HL-60 (cell line): ENCODE results near the gene CEACAM4.

Experiments used
- DNase-seq, 2 experiments: peaks; one replicate each; pipeline ENCODE4 v3.0.0-alpha.2; 2010 to 2020; ENCODE audit warnings: low read depth in 1 of 2, low spot score in 1 of 2
- H3K27ac ChIP-seq: fragments of 250-450 bp; sonication (Bioruptor Pico); replicated peaks from 2 replicates; pipeline ENCODE4 v1.5.1; 2020; ENCODE audit warnings: mild to moderate bottlenecking, moderate library complexity
- H3K27me3 ChIP-seq: fragments of 250-450 bp; sonication (Bioruptor Pico); 2 replicates; pipeline ENCODE4 v1.5.1; 2021; ENCODE audit warnings: mild to moderate bottlenecking, moderate library complexity; ENCODE audit not compliant: insufficient read depth, poor library complexity, severe bottlenecking
- H3K4me3 ChIP-seq: replicated peaks from 2 replicates; pipeline ENCODE4 v1.5.1; 2011; ENCODE audit warnings: mild to moderate bottlenecking, control low read depth, low read length; ENCODE audit not compliant: insufficient read depth
- GABPA ChIP-seq: IDR thresholded peaks from 2 replicates; pipeline ENCODE4 v1.6.1; 2012; ENCODE audit warnings: low read depth
- POLR2AphosphoS5 ChIP-seq: IDR thresholded peaks from 2 replicates; pipeline ENCODE4 v1.6.1; 2012; ENCODE audit warnings: low read depth
- SPI1 ChIP-seq: IDR thresholded peaks from 2 replicates; pipeline ENCODE4 v1.6.1; 2012; ENCODE audit warnings: low read depth, mild to moderate bottlenecking, borderline replicate concordance
- TF ChIP-seq, protein P1 (sequence below): IDR thresholded peaks from 2 replicates; pipeline ENCODE4 v1.6.1; 2012; ENCODE audit warnings: low read depth; ENCODE audit not compliant: insufficient replicate concordance
- TF ChIP-seq, protein P2 (sequence below): IDR thresholded peaks from one replicate; pipeline ENCODE4 v1.5.1; 2011; ENCODE audit warnings: low read length, control low read depth, inconsistent platforms; ENCODE audit not compliant: insufficient read depth

CEACAM4 gene

DNA sequence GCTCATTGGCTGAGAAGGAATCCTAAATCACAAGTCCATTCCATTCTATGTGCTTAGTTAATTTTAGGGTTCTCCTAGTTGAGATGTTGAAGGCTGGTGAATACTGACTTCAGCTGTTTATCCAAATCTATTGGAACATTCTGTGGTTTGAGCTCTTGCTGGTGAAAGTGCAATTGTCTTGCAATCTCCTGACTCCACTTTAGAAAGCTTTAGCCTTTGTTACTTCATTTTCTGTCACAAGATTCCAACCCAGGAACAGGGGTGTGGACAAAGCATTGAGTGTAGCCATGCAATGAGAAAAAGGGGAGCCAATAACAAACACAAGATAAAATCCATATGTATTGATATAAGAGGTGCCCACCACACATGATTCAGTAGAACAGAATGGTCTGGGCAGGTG lies 35.9 kb downstream of the CEACAM4 start:
- TF ChIP-seq, protein P1, sequence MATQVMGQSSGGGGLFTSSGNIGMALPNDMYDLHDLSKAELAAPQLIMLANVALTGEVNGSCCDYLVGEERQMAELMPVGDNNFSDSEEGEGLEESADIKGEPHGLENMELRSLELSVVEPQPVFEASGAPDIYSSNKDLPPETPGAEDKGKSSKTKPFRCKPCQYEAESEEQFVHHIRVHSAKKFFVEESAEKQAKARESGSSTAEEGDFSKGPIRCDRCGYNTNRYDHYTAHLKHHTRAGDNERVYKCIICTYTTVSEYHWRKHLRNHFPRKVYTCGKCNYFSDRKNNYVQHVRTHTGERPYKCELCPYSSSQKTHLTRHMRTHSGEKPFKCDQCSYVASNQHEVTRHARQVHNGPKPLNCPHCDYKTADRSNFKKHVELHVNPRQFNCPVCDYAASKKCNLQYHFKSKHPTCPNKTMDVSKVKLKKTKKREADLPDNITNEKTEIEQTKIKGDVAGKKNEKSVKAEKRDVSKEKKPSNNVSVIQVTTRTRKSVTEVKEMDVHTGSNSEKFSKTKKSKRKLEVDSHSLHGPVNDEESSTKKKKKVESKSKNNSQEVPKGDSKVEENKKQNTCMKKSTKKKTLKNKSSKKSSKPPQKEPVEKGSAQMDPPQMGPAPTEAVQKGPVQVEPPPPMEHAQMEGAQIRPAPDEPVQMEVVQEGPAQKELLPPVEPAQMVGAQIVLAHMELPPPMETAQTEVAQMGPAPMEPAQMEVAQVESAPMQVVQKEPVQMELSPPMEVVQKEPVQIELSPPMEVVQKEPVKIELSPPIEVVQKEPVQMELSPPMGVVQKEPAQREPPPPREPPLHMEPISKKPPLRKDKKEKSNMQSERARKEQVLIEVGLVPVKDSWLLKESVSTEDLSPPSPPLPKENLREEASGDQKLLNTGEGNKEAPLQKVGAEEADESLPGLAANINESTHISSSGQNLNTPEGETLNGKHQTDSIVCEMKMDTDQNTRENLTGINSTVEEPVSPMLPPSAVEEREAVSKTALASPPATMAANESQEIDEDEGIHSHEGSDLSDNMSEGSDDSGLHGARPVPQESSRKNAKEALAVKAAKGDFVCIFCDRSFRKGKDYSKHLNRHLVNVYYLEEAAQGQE: no peak
- TF ChIP-seq, protein P2, sequence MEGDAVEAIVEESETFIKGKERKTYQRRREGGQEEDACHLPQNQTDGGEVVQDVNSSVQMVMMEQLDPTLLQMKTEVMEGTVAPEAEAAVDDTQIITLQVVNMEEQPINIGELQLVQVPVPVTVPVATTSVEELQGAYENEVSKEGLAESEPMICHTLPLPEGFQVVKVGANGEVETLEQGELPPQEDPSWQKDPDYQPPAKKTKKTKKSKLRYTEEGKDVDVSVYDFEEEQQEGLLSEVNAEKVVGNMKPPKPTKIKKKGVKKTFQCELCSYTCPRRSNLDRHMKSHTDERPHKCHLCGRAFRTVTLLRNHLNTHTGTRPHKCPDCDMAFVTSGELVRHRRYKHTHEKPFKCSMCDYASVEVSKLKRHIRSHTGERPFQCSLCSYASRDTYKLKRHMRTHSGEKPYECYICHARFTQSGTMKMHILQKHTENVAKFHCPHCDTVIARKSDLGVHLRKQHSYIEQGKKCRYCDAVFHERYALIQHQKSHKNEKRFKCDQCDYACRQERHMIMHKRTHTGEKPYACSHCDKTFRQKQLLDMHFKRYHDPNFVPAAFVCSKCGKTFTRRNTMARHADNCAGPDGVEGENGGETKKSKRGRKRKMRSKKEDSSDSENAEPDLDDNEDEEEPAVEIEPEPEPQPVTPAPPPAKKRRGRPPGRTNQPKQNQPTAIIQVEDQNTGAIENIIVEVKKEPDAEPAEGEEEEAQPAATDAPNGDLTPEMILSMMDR: no peak
- TF ChIP-seq SPI1: no peak
- TF ChIP-seq POLR2AphosphoS5: no peak
- no peak for TF ChIP-seq GABPA
- H3K27me3 ChIP-seq: no peaks in the 10 kb centered on the region
- no peak overlapping the region for H3K4me3 ChIP-seq
- H3K27ac ChIP-seq: peak overlapping the region; percentile 65
- peak in 1 of 2 experiments; percentile 60 for DNase-seq

- no peak overlapping the region for H3K4me3 ChIP-seq
- H3K27ac ChIP-seq: no peak overlapping the region
- TF ChIP-seq SPI1: no peak
- DNase-seq: no peak
- no peaks in the 10 kb centered on the region for H3K27me3 ChIP-seq
Measured at GRCh38 chr19:41589371-41589770, 37.5 kb downstream of the CEACAM4 start.

- DNase-seq: peak in 1 of 2 experiments; percentile 11
- no peak for TF ChIP-seq GABPA
- TF ChIP-seq, protein P1: peak; percentile 98
- no peak overlapping the region for H3K27ac ChIP-seq
- no peak overlapping the region for H3K4me3 ChIP-seq
- H3K27me3 ChIP-seq: no peaks in the 10 kb centered on the region
Measured at GRCh38 chr19:41588497-41589209, 38.2 kb downstream of the CEACAM4 start.

DNA sequence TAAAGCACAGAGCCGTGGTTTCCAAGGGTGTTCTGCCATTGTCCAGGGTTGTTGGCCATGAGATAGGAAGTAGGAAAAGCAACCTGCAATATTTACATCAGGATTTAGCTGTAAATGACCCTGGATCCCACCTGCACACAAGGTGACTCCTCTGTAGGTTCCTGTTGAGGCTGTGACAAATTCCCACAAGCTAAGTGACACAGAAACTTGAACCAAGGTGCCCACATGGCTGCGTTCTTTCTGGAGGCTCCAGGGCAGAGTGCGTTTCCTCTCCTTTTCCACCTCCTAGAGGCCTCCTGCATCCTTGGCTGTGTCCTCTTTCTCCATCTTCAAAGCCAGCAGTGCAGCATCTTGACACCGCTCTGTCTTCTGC lies 39.0 kb downstream of the CEACAM4 start:
- no peak for DNase-seq
- Histone ChIP-seq H3K4me3 (no peak overlapping the region), H3K27ac (no peak overlapping the region), H3K27me3 (no peaks in the 10 kb centered on the region)
- TF ChIP-seq, protein P1: no peak
- TF ChIP-seq POLR2AphosphoS5: no peak
- TF ChIP-seq, protein P2: no peak
- TF ChIP-seq SPI1: no peak
- no peak for TF ChIP-seq GABPA
